ENCODE data around the gene METTL23.

The METTL23 gene, protein sequence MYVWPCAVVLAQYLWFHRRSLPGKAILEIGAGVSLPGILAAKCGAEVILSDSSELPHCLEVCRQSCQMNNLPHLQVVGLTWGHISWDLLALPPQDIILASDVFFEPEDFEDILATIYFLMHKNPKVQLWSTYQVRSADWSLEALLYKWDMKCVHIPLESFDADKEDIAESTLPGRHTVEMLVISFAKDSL

GRCh38 chr17:76726776-76727718 is at the start of gene METTL23:
METTL23 (plus strand) TSS chr17:76726839; CDS start chr17:76729711, 2,872 bp downstream.
- no peak for DNase-seq

DNA sequence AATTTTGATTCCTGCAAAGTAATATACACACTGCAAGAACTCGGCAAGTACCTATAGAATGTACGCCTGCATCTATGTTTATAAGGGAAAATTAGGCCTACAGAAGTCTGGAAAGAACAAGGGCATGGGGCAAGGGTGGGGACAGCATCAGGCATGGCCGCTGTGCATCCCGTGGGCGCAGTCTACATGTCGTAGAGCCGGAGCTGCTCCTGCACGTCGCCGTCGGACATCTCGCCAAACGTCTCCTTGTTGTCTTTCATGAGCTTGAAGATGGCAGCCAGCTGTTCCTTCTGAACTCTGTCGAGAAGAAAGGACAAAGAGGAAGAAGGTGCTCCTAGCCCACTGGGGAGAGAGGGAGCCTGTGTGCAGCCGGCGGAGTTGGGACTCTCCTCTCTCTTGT is 49.2 kb upstream of the METTL23 start:
- DNase-seq, result no peak

DNA sequence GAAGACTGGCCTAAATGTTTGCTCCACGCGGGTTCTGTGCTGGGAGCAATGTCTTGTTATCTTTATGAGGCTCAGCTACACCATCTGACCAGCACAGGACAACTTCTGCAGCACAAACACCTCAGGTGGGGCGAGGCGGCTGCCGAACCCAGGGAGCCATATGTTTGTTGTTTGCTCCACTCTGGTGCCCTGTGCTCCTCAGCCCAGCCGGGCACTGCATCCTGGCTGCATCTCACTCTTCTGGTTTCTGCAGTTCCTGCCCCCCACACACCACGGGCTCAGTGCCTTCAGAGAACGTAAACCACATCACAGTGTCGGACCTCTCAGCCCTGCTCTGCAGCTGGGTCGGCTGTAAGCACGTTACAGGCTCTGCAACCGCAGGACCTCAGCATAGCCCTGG is 48.3 kb upstream of the METTL23 start:
- DNase-seq, result no peak

- no peak for DNase-seq
Measured at GRCh38 chr17:76679239-76679638, 47.4 kb upstream of the METTL23 start.

DNA sequence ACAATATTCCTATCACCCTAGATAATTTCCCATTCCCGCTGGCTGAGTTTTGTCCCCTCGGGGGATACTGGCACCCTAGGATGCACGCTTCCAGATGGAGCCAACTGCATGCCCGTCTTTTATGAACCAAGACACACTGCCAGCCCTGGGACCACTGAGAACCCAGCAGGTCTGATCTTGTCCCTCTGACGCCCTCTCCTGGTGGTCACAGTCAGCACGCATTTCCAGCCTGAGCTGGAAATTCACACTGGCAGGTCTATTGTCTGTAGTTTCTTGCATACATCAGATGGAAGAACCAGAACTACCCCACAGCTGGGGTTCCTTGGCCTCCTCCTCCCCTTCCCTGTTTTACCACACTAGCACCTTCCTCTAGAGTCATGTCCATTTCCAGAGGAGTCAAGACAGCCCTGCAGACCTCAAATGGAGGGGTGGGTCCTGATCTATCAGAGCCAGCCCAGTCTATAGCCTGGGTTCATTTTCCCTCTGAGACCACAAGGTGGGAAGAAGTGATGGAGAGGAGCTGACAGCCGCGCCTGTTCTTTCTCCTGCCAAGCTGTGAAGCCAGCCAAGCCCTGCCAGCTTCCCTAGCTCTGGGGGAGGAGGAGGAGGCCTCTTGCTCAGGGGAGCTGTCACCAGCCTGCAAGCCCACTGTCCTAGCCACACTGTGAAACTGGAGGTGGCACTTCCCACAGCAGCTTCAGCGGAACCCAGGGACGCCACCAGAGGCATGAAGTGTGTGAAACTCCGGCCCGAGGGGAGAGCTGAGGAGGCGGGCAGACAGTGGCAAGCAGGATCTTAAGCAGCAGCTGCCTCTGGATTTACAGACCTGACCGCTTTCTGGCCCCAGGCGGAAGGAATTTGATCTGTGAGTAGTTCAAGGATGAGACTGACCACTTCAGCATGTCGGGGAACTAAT is 45.2 kb upstream of the METTL23 start:
- peak; percentile 11 for DNase-seq

DNA sequence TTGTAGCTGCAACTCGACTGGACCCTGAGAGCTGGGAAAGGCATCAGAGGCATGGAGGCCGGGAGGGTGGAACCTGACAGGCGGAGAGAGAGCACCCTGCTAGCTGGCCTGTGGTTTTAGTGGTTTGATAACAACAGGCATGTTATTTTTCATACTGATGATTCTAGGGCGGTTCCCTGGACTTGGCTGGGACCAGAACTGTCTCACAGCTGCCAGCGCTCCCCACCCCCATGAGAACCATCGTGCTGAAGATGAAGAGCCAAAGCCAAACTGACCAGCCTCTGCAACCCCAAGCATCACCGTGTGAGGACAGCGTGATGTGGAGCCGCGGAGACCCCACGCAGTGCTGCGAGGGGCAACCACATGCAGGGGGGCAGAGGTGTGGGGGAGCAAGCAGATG is 44.3 kb upstream of the METTL23 start:
- DNase-seq, result no peak

DNA sequence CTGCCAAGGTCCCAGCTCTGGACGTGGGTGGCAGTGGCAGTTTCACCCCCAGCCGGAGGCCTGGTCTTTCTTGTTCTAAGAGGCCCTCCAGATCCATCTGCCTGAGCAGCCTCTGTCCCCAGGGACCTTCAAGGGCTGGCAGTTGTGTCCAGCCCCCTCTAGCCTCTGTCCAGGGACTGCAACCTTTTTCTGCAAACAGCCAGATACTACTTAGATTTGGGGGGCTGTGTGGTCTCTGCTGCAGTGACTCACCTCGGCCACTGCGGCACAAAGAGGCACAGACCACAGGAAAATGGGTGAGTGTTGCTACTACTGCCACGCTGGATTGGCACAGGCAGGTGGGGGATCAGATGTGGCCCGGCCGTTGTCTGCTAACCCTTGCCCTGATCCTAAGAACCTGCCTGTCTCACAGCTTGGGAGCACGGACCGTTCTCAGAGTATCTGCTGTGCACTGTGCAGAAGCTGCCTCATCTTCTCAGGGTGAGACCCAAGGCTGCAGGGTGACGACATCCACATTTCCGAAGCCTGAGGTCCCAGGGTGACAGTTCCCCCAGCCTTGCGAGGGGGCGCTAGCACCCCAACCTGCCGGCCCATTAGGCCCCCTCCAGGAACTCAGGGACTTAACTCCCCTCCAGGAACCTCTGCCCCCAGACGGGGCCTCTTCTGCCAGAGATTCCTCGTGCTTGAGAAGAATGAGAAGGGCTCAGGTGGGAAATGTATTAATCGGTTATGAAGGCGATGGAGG is 43.5 kb upstream of the METTL23 start:
- no peak for DNase-seq

DNA sequence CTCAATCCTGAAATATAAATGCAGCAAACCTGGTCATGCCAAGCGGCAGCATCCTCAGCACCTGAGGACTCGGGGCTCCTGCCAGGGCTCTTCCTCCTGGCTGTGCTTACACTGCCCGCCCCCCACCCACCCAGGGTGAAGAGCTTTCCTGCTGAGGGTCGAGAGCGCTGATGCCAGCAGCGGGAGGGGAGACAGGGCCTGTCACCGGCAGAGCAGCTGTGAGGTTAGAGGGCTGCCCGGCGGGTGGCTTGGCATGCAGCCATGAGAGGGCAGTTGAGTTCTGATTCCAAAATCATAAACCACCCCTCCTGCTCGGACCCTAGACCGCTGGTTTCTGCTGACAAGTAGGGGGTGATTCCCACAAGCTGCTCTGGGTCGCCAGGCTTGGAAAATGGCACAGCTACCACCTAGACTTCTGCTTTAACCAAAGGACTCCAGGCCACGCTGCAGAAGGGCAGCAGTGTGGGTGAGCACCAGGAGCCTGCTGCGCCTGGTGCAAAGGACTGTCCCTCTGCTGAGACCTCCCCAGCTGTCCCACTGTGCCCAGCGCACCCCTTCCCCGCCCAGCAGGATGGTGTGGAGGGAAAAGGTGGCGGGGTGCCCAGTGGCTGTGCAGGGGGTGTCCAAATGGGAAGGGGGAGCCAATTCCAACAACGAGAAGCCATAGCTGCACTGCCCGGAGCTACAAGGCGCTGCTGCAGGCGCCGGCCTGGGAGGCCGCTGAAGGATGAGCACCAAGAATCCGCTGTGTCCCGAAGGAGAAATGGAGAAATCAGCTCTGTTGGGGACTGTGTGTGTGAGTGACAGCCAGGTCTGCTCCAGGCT is 42.5 kb upstream of the METTL23 start:
- DNase-seq, result no peak

GRCh38 chr17:76684756-76685155 is 41.9 kb upstream of the METTL23 start:
- no peak for DNase-seq

DNA sequence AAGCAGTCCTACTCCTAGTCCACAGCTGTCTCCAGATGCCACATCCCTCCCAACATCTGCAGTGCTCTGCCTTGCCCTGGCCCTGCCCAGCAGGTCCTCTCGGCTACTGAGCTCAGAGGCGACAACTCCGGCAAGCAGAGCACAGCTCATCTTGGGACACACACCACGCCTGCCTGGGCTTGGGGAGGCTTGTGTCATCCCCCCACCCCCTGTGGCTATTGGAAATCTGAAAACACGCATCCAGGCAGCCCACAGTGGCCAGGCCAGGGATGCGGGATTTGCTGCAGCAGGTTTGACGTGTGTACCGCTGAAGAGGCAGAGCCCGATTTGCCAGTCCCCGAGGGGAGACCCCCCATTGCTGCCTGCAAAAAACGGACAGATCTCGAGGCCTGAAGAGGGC is 41.3 kb upstream of the METTL23 start:
- no peak for DNase-seq

DNA sequence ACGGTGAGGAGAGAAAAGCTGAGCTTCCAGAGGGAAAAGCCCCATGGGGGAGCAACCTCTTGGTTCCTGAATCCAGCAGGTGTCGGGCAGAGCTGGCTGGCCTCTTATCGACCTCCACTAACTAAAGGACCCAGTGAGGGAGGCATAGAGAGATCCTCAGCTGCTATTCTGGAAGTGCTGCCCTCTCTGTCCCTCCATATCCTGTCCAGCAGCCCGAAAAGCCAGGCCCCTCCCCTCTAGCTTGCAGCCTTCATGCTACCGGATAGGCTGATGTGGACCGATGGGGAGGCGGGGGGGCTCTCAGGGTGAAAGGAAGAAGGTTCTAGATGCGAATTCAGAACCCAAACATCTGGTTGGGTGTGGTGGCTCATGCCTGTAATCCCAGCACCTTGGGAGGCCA is 40.8 kb upstream of the METTL23 start:
- no peak for DNase-seq

DNA sequence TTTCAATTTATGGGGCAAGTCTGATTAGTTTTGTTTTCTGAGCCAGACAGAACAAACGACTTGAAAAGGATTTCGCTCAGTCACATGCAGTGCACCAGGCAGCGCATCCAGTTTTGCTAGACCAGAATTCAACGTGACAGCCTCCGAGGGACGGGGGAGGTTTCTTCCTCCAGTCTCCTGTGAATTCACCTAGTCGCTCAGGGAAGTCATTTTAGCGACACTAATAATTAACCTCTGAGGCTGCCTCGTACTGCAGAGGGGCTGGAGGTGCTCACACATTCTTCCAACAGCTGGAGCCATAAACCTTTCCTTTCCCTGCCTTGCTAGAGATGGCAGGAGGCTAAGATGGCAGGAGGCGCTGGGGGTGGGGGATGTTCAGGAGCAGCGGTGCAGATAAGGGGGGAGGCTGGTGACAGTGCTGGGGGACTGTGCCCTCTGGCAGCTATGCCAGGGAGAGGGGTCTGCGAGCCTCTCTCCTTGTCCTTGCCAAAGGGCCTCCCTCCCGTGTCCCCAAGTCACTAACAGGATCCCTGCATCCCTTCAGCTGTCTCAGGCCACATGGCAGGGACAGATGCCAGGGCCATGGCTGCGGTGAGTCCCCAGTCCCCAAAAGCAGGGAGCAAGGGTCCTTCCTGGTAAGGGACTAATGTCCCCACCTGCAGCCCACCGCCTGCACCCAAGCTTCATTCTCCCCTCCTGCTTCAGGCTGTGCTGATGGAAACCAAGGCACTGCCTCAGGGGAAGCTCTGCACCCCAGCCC is 39.9 kb upstream of the METTL23 start:
- no peak for DNase-seq

DNA sequence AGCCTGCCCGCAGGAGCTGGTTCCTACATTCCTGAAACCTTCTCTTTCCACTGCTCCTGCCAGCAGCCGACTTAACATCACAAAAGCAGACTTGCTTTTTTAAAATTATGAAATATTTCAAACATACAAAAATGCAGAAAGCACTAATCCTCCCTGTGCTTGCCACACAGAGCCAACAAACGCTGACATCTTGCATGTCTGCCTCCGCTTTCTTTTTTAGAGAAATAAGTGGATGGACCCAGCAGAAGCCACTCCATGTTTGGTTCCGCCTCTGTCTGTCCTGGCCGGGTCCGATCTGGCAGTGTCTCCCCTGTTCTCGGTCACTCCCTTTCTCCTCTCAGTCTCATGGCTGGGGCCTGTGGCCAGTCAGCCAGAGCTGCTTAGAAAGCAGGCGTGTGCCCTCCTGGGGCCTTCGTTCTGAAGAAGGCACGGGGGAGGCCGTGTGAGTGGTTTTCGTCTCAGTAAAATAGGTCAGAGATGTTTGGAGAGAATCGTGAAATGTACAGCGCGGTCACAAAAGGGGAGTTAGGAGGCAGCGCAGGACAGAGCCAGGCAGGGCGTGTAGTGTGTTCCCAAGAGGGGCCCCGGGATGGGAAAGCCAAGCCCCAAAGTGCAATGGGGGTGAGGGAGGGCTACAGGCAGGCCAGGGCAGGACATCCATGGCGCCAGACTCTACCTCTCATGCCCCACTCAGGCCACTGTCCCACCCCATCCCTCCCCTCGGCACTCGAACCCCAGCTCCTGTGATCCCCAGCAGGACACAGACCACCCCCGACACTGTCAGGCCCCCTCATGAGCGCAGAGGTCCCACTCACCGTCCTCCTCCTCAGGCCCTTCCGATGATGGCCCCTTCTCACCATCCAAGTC is 39.1 kb upstream of the METTL23 start:
- no peak for DNase-seq

- no peak for DNase-seq
Measured at GRCh38 chr17:76688165-76688622, 38.4 kb upstream of the METTL23 start.

GRCh38 chr17:76689859-76690258 is 36.8 kb upstream of the METTL23 start:
- DNase-seq, result no peak

DNA sequence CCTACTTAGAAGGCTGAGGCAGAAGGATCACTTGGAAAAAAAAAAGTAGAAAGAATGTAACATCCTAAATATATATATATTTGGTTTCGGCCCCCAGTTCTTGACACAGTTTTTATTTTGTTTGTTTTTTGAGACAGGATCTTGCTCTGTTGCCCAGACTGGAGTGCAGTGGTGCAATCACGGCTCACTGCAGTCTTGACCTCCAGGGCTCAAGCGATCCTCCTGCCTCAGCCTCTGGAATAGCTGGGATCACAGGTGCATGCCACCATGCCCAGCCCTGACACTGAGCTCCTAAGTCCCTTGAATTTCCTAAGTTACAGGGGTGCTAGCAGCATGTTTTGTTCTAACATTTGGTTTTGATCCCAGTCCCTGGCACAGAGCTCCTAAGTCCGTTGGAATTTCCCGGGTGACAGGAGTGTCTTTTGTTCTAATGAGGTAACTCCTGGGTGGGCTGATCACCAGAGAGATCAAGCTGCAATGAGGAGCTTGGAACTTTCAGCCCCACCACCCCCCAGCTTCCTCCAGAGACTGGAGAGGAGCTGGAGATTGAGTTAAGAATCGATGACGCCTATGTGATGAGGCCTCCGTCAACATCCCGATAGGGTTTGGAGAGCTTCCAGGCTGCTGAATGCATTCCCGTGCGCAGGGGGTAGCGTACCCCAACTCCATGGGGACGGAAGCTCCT is 35.9 kb upstream of the METTL23 start:
- no peak for DNase-seq

GRCh38 chr17:76691379-76692191 is 35.1 kb upstream of the METTL23 start:
- no peak for DNase-seq

Data from NCI-H446 treated with DMSO at 0.1 percent for 48 hours (cell line).